Spleen (tissue), 7 donors: ENCODE measurements around the gene NBEA.

ENCODE experiments used
- POLR2A ChIP-seq, 3 donors: fragments of 450-650 bp; IDR thresholded peaks; one replicate each; pipeline ENCODE4 v1.5.1; 2017; ENCODE audit warnings: antibody characterized with exemption in 3 of 3, mild to moderate bottlenecking in 1 of 3
- POLR2AphosphoS5 ChIP-seq, 3 donors: sonication (generic); formaldehyde crosslinking; IDR thresholded peaks; one replicate each; pipeline ENCODE4 v1.5.1; 2017; ENCODE audit warnings: antibody characterized with exemption in 3 of 3
- TF ChIP-seq, protein P1 (sequence below), 11 experiments: fragments of 200-600 bp in 7 of 11; fragments of 450-650 bp in 4 of 11; sonication (generic) in 4 of 11; IDR thresholded peaks in 8 of 11; conservative IDR thresholded peaks in 3 of 11; 1 replicate in 7 of 11; 2 replicates in 4 of 11; pipeline versions ENCODE4 v1.4.0 to v1.8.0; 2016 to 2021; ENCODE audit warnings: antibody characterized with exemption in 11 of 11, inconsistent platforms in 4 of 11, mild to moderate bottlenecking in 1 of 11
- donor health status: DM: no; HTN: no; CAD: no; lungs with moderate emphysema.
- donor health status: DM: no; HTN: no; CAD: no.
- donor health status: DM: no; HTN: no; CAD: no.

DNA sequence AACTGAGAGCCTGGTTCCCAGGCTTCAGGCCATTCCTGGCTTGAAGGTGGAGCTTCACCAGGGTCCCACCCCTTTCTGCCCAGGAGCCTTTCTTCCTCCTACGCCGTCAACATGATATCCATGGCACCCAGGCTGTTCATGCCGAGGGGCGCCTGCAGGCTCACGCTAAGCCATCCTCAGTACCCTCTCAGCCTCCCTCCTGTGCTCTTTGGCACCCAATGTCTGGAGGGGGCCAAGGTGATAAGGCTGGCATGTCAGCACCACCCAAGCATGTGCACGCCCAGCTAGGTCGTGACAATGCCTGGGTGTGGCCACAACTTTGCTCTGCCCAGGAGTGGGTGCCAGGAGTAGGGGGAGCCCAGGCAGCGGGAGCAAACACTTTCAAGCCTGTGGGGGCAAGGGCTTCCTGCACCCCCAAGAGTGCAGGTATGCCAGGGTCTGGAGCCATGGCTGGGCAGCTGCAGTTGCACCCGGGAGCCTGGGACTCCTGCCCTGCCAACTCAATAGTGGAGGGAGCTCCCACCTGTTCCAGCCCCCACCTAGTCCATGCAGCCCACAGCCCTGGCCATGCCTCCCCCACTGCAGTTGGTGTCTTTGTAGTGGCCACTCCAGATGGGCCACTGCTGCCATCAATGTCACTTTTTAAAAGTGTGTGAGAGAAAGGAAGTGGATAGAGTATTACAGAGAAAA is 314.5 kb downstream of the NBEA start:
- TF ChIP-seq, protein P1, sequence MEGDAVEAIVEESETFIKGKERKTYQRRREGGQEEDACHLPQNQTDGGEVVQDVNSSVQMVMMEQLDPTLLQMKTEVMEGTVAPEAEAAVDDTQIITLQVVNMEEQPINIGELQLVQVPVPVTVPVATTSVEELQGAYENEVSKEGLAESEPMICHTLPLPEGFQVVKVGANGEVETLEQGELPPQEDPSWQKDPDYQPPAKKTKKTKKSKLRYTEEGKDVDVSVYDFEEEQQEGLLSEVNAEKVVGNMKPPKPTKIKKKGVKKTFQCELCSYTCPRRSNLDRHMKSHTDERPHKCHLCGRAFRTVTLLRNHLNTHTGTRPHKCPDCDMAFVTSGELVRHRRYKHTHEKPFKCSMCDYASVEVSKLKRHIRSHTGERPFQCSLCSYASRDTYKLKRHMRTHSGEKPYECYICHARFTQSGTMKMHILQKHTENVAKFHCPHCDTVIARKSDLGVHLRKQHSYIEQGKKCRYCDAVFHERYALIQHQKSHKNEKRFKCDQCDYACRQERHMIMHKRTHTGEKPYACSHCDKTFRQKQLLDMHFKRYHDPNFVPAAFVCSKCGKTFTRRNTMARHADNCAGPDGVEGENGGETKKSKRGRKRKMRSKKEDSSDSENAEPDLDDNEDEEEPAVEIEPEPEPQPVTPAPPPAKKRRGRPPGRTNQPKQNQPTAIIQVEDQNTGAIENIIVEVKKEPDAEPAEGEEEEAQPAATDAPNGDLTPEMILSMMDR (IDR thresholded peaks at IDR 0.05 in 8 of 11, conservative IDR thresholded peaks at IDR 0.05 in 3 of 11) = no peak
- TF ChIP-seq POLR2AphosphoS5 (IDR thresholded peaks at IDR 0.05) = no peak
- no peak for TF ChIP-seq POLR2A (IDR thresholded peaks at IDR 0.05)
